SIG-M5 treated with dmso at 0.1 percent for 504 hours (cell line): ENCODE results near the gene GRPR.

Source experiments
- DNase-seq: peaks from one replicate; lab custom pipeline; 2025; ENCODE audit not compliant: unreplicated experiment; lab: John Stamatoyannopoulos, UW

The GRPR gene

DNA sequence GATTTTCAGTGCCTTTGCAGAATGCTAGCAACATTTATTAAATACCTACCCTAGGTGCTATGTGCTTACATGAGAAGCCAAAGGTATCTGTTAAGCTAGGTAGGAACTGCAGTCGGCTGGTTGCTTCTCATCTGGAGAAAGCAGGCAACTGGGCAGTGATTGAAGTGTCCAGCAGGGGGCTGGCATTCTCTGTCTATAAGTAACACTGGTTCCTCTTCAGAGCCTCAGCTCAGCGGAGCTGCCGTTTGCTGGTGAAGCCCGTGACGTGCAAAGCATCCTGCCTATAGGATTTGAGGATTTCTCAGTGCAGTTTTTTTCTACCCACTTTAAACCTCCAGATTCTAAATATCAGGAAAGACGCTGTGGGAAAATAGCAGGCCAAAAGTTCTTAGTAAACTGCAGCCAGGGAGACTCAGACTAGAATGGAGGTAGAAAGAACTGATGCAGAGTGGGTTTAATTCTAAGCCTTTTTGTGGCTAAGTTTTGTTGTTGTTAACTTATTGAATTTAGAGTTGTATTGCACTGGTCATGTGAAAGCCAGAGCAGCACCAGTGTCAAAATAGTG is at the start of gene GRPR:
GRPR (plus strand) TSS at position 344 of the 565 bp plus-strand sequence. CDS start 389 bp downstream, outside the sequence.
- peak; percentile 81 for DNase-seq

DNA sequence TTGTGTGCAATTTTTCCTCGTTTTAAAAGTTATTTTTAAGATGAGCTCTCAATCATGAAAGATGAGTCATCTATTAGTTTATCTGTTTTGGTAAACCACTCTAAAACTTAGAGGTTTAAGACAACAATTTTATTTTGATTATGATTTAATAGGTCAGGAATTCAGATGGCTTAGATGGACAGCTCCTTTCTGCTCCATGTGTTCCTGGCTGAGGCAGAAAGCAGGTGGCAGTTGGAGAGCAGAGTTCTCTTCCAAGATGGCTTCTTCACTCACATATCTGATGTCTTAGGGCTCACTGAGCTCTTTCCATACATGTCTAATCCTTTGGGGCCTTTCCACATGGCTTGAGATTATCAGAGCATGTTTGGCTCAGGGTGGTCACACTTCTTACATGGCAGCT is 48.3 kb upstream of the GRPR start:
- DNase-seq, result no peak

DNA sequence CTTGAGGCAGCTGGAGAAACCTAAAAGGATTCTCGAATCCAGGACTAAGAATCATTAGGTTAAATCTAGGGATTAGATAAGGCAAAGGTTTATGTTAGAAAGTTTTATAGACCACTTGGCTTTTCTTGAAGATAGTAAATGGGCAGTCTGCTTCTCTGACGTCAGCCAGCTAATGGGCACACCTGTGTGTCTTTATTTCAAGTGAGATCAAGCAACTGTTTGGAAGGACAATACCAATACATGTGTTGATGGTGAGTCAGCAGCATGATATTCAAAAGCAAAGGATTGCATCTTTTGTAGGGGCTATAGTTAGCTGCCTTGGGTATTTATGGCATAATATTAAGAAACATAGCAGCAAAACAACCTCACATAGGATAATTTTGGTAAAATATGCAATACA is 46.5 kb upstream of the GRPR start:
- no peak for DNase-seq

DNA sequence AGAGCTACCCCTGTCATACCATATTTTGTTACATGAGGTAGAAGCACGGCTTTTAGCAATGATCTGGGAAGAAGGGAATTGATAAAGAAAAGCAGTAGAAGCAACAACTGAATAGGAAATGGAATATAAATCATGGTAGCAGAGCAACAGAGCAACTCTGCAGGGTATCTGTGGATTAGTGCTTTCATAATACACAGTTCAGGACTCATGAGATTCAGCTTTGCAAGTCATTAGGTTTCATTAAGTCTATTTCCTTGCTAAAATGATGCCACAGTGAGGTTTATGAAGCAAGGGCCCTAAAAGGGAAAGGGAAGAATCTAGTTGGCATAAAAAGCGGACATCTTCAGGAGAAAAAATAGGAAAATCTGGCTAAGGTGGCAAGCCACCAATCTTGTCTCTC is 45.6 kb upstream of the GRPR start:
- DNase-seq, result no peak

DNA sequence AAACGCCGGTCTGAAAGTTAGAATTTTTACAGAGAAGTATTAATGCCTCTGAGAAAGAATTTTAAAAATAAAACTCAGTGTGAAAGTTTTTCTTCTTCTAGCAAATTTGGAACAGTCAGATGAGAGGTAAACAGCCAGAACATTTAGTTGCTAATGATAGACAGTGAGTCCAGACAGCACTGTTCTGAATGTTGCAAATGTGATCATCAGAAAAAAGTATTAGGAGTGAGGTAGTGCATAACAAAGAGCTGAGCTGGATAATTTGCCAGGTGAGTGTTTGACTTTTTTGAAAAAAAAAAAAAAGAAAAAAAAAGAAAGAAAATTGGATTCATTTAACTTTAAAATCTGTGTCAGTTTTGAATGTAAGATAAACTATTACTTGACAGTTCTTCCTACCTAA is 42.0 kb upstream of the GRPR start:
- no peak for DNase-seq

DNA sequence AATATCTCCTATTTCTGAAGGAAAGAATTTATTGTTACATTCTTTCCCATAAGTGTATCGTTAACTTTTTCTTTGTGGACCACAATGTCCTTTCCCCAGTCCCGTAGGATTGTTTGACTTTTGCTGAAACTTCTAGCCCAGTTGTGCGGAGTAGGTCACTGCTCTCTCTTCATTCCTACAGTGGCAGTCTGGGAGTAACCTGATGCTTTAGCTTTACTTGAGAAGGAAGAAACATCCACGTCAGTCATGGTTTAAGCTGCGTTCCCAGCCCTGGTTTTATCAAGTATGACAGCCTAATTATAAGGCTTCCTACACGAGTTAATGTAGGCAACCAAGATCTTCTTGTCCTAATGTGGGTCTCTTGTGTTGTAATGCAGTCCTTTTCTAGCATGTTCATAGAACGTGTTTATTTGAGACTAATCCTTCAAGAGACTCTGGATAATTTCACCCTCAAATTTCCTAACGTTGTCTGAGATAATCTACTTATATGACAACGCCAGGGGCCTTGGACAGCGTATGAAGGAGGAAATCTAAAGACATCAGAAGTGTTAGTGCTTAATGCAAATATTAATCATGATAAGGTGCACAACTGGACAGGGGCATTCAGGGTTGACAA is 40.8 kb upstream of the GRPR start:
- no peak for DNase-seq

DNA sequence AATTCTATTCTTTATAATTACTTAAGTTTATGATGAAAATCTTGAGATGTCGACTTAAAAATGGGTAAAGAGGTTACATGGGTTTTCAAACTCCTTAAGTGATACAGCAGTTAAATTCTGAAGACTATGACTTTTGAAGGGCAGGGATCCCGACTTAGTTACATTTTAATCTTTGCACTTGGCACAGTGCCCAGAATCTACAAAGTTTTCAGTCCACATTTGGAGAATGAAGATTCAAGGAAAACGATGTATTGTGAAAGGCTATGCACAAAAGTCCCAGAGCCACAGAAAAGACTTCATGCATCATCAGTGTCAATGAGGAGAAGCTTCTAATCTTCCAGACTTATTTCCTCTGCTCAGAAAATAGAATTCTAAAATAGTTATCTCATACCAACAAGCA is 36.3 kb upstream of the GRPR start:
- DNase-seq, result no peak

DNA sequence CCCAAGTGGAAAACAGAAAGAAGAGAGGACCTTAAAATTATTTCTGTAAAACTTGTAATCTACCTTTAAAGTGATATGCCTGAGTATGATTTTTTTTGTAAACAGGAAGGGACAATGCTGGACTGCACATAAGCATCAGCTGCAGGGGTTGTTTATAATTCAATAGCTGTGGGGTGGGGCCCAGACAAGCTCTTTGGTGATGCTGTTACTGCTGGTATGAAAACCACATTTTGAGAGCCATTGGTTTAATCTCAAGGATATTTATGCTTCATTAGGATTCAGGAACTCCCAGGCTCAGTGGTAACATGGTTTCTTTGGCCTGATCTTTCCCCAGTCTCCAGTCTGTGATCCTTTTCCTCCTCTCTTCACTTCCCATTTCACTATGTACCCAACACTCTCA is 34.3 kb upstream of the GRPR start:
- DNase-seq, result no peak

DNA sequence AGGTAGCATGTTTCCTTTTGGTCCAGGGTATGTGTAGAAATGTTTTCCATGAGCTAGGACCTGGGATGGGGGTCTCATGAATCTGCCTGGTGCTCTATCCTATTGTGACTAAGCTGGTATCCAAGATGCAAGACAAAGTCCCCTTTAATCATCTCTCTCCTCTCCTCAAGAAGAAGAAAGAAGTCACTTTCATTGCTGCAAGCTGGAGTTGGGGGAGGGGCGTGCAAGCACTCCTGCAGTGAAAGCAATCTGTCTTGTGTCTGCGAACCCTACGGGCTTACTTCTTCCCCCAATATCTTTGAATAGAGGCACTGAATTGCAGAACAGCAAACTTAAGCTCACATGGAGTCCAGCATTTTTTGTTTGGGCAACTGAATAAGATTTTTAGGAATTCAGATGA is 27.2 kb upstream of the GRPR start:
- no peak for DNase-seq

DNA sequence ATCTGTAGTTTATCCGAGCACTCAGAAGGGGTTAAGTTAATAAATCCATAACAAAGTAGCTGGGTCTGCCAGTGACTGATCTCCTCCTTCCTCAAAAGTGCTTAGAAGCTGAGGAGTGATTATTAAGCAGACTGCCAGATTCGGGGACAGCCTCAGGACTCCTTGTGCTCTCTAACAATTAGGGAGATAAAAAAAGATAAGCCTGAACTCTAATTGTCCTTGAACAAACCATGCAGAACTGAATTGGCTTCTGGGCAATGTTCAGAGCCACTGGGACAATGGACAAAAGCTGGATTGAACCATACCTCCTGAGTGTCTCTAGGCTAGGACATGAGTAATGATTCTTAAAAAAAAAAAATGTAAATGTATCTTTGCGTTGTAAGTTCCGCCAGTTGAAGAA is 22.7 kb upstream of the GRPR start:
- no peak for DNase-seq

DNA sequence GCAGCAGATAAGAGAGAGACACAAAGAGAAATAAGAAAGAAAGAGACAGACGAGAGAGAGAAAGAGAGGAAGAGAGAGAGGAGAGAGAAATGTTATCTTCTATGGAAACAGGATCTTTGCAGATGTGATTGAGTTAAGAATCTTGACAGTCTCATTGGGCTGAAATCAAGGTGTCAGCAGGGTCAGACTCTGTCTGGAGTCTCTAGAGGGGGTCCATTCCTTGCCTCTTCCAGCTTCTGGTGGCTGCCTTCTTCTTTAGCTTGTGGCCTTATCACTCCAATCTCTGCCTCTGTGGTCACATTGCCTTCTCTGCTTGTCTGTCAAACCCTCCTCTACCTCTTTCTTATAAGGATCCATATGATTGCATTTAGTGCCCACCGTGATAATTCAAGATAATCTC is 21.8 kb upstream of the GRPR start:
- DNase-seq, result no peak

DNA sequence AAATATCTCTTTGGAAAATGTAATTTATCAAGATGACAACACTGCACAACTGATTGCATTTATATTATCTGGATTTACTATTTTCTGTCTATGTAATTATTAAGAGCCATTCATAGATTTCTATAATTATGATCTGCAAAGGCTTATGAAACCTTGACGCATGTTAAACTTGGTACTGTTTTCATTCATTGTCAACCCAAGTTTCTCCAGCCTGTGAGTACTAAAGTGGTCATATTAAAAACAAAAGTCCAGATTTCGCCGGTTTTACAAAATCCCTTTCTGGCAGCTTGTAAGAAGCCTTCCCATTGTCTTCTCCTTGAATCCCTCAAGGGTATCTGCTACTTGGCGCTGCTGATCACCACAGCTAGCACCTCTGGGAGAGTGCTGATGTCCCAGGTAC is 19.7 kb upstream of the GRPR start:
- no peak for DNase-seq

DNA sequence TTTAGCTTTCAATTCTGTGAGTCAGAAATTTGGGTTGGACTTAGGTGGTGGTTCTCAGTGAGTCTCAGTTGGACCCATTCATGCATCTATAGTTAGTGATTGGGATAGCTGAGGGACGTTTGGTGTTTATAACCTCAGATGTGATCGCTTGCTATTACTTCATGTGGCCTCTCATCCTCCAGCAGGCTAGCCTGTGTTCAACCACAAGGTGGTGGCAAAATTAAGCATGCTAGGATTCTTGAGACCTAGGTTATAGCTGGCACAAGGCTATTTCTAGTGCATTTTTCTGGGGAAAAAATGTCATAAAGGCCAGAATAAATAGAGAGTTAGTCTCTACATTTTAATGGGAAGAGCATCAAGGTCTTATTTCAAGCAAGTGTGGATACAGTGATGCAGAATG is 10.9 kb upstream of the GRPR start:
- no peak for DNase-seq

DNA sequence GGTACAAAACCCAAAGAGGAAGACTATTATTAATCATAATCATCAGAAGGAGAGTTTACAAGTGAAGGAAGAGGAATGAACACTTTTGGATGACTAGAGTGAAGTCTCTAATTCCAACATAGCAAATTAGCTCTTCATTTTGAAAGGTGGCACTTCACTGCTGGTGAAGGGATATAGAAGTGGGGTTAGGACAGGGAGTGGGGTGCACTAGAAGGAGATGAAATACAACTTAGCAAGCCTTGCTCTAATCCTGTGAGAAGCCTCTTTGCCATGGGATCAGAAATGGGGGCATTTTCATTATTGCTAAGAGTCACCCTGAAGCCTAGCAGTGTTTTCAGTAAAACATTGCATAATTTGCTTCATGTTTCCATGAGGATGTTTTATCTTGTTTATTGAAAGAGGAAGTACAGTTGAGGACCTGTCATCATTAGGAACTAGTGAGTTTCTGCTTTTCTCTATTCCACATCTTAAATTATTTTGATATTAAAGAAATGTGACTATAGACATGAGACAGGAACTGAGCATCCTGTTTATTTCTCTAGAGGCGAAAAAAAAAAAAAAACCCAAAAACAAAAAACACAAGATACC is 9.3 kb upstream of the GRPR start:
- DNase-seq, result peak; percentile 71

DNA sequence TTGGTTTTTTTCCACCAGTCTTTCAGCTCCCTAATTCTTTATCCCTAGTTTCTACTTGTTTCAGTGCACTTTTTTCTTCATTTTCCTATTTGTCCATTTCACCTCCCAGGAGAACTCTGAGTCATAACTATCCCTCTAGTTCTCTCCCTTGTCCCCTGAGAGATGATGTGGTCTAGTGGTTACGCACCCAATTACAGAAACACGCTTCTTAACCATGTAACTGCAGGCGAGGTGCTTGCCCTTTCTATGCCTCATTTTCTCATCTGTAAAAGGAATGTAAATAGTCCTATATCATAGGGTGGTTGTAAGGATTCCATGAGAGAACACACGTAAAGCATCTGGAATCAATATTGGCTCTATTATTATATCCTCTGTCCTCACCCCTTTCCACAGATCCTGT is 8.8 kb upstream of the GRPR start:
- DNase-seq, result no peak

DNA sequence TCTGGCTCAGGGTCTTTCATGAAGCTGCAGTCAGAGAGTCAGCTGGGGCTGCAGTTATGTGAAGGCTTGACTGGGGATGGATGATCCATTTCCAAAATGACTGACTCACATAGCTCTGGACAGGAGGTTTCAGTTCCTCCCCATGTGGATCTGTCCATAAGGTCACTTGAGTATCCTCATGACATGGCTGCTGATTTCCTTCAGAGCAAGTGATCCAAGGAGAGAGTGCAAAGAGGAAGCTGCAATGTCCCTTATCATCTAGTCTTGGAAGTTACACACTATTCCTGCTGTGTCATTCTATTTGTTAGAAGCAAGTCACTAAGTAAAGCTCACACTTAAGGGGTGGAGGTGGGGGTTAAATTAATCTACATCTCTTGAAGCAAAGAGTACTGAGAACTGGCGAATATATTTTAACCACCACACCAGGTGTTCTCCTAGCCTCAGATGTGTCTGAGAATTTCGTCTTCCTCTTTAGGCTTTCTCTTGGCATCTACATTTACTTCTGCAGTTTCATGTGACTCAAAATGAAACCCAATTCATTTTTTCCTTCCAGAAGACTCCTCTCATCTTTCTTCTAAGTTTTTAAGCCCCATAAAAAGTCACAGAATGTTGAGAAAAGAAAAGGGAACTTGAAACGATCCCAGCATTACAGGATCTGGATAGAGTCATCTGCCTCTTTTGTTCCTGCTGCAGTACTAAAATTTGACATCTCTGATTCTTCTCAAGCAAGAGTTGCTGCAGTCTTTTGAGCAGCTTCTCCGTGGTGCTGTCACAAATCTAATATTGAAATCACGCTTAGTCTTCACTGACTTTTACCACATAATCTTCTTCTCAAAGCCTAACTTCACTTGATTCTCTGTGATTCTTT is 3.8 kb upstream of the GRPR start:
- DNase-seq, result peak; percentile 70

DNA sequence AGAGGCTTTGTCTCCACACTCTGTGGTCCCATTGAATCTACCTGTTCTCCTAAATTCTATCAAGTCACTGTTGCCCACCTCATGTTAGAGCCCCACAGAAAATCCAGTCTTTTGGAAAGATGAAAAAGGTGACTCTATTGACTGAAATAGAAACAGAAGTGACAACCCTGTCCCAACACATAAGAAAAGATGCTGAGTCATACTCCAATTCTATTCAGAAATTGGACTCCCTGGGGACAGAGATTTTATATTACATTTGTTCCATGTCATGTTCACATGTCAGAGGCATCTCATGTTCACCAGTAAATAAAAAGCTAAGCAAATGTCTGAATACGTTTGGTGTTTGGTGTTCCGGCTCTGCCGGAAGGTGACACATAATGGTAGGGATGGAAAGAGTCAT is 2.9 kb upstream of the GRPR start:
- DNase-seq, result no peak

DNA sequence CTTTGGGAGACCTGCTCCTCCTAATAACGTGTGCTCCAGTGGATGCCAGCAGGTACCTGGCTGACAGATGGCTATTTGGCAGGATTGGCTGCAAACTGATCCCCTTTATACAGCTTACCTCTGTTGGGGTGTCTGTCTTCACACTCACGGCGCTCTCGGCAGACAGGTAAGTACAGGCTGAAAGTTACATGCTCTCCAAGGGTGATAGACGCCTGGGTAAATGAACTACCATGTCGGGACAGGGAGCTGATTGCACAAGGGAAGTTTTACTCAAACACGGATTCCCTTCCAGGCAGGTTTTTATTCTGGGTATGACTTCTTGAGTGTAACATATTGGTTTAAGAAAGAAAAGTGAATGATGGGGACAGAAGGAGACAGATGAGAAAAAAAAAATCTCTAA is 836 bp downstream of the GRPR start:
- DNase-seq, result no peak

DNA sequence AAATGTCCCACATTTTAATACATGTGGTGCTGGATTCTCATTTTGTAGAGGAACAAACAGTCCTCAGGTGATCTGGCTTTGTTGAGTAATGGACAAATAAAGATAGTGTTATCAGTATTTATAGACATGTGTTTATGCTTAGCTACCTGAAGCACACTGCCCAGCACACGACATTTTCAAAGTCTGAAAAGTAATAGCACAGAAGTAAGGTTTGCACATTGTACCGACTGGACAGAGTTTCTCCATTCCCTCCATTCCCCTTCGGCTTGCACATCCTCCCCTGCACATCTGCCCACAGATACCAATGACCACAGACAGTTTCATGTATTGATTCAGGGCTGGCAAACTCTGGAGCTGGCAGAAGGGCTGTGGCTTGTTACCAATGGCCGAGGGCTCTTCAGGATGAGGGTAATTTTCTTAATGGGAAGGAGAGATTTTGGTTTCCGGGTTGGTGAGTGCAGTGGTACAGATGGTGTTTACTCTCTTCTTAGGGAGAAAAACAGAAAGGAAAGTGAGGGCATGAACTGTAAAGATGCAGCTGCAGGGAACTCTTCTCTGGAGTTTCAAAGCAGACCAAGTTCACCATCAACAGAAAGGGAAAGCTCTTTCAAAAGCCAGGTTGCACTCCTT is 2.3 kb downstream of the GRPR start:
- no peak for DNase-seq

DNA sequence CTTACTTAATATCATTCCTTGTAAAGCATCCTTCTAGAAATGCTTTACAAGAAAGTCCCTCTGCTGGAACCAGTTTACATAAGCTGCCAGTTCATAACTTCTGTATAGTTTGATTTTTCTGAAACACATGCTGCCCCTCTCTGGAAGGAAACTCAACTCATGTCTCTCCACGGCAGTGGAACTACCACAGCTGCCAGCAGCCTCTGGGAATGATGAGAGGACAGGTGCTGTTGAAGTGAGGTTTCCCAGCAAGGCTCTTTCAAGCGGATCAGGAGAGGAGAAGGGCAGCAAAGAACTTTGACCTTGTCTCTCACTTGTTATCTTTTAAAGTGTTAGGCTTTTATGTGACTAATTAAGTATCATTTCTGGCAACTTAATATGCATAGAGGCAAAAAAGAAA is 7.3 kb downstream of the GRPR start:
- DNase-seq, result no peak

DNA sequence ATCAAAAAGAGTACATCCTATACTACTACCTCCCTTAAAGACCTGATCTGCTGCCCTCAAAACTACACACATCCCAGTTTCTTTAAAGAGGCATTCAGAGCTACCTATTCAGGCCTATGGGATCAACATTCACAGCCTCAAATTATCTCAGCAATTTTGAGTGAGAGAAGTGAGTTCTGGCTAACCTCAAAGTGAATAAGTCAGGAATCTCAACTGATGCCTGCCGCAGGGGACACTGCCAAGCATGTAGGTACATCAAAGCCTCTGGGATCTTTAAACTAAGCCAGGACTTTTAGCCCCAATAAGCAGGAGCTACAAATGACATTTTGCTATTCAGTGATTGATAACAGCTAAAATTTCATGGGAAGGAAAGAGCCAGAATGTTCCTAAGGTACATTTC is 11.6 kb downstream of the GRPR start:
- no peak for DNase-seq

DNA sequence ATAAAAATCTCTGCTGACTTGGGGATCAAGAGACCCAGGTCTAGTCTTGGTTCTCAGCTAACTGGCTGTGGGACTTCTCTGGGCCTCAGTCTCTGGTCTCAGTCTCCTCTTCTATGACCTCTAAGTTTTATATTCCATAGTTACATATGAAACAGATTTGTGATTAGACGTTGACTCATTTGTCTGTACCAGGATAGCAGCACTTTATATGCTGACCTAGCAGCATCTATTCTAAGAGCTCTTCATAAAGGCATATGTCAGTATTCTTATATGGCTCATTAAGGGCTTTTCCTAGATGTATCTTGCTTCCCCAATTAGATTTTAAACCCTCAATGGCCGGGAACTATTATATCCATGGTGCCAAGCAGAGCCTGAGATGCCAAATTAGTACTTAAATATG is 12.7 kb downstream of the GRPR start:
- DNase-seq, result no peak
